Right lung (tissue), 5 donors: ENCODE measurements around the gene GSTT4. TPM values are rescaled to one million over a fixed set of nuclear protein-coding genes. Genes with fewer than 3 reads are reported as not detected.
"Not testable (repeated sequence)": the region's sequence is repeated elsewhere in the genome, so short reads cannot be mapped to it uniquely, and the experiment has no call there.

Source experiments
- DNase-seq, 2 donors: peaks; one replicate each; pipeline ENCODE4 v3.0.0-alpha.2; 2013
- polyA plus RNA-seq, 5 donors: library from polyadenylated mRNA; unstranded; fragments of 120-200 nt; gene quantifications; one replicate each; pipeline versions ENCODE4 v1.2.1 to v1.2.3, GENCODE V29; 2013; ENCODE audit warnings: inconsistent platforms in 1 of 5, low replicate concordance in 1 of 5; ENCODE audit not compliant: insufficient read length in 5 of 5, insufficient read depth in 1 of 5

The GSTT4 gene
- polyA plus RNA-seq, 5 donors: 0.05 to 0.12 TPM; not detected in 3

DNA sequence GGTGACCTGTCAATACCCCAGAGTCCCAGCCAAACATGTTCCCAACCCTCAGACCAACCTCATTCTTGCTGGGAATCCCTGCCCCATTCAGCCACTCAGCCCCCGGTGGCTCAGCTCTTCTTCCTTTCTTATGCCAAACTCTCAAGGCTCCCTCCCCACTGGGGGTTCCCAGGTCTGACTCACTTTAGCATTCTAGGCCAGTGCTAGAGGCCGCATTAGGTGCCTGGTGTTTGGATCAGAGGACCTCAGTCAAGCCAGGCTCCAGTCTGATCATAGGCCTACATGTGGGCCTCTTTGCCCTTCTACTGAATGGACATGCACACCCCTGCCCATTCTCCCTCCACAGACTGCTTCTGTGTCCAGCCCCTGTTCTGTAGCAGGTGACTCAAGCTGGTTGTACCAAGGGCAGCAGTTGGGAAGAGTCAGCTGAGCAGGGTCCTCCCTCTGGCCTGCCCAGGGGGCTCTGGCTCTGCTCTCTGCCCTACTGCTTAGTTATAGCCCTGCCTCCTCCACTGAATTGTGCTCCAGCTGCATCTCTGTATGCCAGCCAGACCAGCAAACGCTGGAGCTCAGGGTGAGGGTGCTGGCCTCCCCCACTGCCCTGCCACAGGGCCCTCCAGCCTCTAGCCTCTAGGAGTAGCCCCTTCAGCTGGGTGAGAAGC, 15.5 kb downstream of the GSTT4 start:
- not testable (repeated sequence) for DNase-seq

DNA sequence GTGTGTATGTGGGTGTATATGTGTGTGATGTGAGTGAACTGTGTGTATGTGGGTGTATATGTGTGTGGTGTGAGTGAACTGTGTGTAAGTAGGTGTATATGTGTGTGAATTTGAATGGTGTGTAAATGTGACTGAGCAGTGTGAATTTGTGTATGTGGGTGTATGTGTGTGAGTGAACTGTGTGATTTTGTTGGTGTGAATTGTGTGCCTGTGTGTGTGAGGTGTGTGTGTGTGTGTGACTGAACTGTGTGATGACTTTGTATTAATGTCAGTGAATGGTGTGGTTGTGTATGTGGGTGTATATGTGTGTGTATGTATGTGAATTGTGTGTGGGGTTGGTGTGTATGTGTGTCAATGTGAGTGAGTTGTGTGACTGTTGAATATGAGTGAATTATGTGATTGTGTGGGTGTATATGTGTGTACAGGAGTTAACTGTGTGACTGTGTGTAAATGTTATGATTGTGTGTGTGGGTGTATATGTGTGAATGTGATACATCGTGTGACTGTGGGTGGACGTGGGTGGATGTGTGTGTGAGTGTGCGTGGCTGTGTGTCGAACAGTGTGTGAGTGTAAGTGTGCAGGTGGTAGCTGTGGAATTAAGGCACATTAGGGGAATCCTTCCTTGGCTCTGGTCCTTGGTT, 18.6 kb downstream of the GSTT4 start:
- DNase-seq: not testable (repeated sequence)

DNA sequence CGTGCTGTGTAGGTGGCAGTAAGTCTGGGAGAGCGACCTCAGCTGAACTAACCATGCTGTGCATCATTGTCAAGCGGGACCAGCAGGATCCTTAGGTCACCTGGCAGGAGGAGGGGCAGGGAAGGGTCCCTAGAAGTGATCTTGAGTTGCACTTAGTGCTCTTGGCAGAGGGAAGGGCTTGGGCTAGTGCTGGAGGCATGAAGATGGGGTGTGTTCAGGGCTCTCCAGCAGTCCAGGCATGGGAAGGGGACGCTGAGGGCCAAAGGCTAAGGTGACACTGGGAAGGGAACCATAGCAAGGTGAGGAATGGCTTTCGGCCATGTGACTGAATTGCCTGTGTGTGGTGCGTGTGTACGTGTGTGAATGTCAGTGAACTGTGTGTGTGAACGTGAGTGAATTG, 19.2 kb downstream of the GSTT4 start:
- DNase-seq: not testable (repeated sequence)

DNA sequence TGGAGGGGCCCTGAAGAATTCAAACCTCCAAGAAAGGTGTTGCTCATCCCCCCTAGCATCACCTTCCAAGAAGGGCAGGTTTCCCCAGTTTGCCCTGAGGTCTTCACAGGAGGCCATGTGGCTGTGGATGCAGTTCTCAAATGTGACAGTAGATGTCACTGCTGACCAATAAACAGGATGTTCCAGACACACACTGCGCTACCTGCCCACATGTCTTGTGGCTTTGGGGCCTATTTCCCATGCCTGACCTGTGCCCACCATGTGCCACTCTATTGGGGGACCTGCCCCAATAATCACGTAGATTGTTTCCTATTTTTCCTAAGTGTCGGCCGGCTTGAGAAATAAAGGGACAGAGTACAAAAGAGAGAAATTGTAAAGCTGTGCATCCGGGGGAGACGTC, 20.8 kb downstream of the GSTT4 start:
- peak in 1 of 2 donors; percentile 21 for DNase-seq

DNA sequence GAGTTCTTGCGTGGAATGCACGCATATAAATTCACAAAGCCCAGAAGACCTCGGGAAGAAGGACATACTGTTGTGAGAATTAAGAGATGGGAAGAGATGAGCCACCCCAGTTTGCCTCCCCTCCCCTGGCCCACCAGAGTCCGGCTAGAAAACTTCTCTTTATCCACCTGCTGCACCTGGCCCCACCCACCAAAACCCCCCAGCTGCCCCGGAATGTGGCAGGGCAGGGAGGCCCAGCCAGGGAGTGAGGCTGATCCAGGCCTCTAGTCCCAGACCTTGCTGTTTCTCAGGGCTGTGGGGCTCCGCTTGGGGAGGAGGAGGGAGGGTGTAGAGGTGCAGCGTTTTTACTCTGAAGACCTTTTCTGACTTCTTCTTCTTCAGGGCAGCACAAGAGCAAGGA, 24.7 kb downstream of the GSTT4 start:
- not testable (repeated sequence) for DNase-seq

DNA sequence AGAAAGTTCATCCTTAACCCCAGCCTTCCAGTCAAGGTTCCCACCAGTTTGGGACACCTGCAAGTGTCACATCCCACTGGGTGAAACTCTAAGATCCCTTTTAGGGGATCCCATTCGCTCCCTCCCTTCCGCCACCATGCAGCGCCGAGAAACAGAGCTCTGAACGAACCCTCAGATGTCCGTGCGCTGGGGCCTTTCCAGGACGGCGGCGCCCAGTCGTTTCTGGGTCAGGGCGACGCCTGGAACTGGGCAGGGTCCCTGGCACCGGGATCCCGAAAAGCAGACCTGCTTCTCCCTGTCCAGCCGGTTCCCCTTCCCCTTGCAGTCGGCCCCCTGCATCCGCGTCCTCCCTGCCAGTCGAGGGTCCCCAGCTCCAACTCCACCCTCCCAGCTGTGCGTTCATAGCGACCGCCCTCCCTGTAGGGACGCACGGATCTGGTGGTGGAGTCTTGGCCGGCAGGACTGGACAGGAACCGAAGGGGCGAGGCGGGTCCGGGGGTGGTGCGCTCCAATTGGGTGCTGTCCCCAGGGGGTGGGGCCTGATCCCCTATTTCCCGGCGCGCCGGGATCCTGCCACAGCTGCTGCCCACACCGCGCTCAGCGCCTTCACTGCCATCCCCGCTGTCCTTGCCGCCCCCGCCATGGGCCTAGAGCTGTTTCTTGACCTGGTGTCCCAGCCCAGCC, 25.6 kb downstream of the GSTT4 start, which contains the start of gene GSTT2:
GSTT2 (plus strand) TSS at position 578 of the 684 bp plus-strand sequence.
- not testable (repeated sequence) for DNase-seq

DNA sequence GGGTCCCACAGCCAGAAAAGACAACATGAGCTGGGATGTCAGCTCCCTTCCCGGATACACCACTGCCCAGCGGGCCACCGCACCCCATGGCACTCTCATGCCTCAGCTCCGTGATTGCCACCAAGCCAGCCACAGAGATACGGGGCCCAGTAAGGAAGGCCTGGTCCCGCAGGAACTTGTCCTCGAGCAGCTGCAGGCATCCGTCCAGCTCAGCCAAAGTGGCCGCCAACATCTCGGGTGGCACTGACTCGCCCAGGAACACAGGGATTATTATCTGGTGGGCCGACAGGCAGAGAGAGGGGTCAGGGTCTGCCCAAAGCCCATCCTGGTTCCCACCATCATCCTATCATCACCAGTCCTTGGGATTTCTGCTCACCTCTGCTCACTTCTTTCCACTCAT, 27.9 kb downstream of the GSTT4 start:
- DNase-seq: not testable (repeated sequence)

DNA sequence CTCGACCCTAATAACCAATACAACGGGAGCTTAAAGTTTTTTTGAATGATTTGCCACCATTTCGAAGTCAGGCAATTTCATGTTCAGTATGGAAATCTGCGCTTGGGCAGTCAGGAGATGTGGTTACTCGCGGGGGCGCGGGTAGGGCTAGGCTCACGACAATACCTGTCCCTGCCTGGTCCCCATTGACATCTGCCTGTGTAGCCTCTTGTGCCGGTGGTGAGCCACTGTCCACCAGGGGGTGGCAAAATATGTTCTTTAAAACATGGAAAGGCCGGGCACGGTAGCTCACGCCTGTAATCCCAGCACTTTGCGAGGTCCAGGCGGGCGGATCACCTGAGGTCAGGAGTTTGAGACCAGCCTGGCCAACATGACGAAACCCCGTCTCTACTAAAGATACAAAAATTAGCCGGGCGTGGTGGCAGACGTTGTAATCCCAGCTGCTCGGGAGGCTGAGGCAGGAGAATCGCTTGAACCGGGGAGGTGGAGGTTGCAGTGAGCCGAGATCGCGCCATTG, 30.4 kb downstream of the GSTT4 start:
- not testable (repeated sequence) for DNase-seq

DNA sequence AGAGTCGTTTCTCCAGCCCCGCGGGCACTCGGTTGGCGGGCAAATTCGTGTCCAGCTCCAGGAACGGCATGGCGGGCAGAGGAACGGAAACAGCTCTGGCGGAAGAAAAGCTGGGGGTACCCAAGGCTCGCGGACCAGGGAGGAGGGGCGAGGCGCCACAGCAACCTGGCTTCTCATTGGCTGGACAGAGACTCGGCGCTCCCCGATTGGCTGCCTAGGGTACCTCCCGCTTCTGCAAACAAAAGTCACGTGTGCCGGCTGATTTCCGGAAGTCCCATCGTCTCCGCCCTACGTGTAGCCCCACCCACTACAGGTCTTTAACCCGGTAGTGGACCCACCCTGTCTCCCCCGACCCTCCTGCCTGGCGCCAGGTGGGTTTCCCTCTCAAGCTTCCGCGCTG, 30.9 kb downstream of the GSTT4 start, which contains the start of gene DDT:
DDT (minus strand) TSS at position 97 of the 400 bp plus-strand sequence; CDS start at position 70, 27 bp downstream.
- DNase-seq: not testable (repeated sequence)

DNA sequence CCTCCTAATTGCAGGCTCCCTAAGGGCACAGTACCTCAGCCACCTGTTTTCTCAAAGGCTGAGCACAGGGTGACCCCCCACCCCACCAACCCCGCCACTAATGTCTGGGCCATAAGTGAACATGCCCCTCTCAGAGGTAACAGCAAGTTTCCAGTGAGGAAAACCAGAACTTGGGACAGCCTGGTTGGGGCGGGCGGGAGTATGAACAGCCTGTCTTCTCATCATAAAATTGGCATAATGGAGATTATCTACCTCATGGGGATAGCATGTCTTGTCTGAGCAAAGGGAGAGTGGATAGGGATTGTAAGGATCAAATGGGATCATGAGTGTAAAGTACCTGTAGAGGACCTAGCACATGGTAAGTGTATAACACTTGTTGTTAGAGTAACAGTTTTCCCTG, 33.3 kb downstream of the GSTT4 start:
- not testable (repeated sequence) for DNase-seq

DNA sequence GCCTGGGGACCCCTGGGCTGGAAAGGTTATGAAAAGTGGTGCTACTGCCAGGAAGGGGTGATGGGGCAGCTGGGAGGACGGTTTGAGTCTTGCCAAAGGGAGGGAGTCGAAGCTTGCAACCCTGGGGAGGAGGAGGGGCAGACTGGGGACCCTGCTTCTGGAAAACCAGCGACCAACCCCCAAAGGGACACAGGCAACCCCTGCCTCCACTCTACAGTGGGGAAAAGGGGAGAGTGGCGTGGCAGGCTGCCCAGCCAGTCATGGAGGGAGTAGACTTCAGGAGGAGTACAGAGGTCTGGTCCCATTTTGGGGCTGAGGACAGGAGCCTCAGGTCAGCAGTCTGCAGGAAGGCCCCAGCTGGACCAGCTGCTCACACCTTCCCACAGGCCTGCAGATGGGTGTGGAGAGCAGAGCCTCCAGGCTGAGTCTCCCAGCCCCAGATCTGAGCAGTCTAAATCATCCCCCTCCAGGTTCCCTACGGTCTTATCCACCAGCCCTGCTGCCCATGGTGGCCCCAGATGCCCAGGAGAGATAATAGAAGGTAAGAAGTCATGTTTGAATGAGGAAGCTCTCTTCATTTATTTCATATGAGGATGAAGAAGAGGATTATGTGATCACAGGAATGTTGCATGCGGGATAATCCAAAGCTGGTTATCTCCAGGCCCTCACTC, 34.3 kb downstream of the GSTT4 start:
- no peak for DNase-seq

DNA sequence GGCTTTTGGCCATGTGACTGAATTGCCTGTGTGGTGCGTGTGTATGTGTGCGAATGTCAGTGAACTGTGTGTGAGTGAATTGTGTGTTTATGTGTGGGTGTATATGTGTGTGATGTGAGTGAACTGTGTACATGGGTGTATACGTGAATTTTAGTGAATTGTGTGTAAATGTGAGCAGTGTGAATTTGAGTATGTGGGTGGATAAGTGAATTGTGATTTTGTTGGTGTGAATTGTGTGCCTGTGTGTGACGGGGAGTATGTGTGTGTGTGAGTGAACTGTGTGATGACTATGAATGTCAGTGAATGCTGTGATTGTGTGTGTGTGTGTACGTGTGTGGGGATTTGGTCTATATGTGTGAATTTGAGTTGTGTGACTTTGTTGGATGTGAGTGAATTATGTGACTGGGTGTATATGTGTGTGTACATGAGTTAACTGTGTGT, 35.0 kb downstream of the GSTT4 start:
- DNase-seq: no peak

DNA sequence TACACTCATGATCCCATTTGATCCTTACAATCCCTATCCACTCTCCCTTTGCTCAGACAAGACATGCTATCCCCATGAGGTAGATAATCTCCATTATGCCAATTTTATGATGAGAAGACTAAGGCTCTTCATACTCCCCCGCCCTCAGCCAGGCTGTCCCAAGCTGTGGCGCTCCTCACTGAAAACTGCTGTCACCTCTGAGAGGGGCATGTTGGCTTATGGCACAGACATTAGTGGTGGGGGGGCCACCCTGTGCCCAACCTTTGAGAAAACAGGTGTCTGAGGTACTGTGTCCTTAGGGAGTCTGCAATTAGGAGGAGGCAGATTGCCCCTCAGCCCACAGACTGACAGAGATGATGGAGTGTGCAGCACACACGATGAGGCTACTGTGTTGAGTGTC, 36.2 kb downstream of the GSTT4 start:
- DNase-seq: no peak

DNA sequence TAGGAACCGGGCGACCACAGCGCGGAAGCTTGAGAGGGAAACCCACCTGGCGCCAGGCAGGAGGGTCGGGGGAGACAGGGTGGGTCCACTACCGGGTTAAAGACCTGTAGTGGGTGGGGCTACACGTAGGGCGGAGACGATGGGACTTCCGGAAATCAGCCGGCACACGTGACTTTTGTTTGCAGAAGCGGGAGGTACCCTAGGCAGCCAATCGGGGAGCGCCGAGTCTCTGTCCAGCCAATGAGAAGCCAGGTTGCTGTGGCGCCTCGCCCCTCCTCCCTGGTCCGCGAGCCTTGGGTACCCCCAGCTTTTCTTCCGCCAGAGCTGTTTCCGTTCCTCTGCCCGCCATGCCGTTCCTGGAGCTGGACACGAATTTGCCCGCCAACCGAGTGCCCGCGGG, 38.7 kb downstream of the GSTT4 start, which contains the start of gene DDTL:
DDTL (plus strand) TSS at position 321 of the 400 bp plus-strand sequence; CDS start at position 348, 27 bp downstream.
- DNase-seq: not testable (repeated sequence)

DNA sequence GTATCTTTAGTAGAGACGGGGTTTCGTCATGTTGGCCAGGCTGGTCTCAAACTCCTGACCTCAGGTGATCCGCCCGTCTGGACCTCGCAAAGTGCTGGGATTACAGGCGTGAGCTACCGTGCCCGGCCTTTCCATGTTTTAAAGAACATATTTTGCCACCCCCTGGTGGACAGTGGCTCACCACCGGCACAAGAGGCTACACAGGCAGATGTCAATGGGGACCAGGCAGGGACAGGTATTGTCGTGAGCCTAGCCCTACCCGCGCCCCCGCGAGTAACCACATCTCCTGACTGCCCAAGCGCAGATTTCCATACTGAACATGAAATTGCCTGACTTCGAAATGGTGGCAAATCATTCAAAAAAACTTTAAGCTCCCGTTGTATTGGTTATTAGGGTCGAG, 39.2 kb downstream of the GSTT4 start:
- not testable (repeated sequence) for DNase-seq

DNA sequence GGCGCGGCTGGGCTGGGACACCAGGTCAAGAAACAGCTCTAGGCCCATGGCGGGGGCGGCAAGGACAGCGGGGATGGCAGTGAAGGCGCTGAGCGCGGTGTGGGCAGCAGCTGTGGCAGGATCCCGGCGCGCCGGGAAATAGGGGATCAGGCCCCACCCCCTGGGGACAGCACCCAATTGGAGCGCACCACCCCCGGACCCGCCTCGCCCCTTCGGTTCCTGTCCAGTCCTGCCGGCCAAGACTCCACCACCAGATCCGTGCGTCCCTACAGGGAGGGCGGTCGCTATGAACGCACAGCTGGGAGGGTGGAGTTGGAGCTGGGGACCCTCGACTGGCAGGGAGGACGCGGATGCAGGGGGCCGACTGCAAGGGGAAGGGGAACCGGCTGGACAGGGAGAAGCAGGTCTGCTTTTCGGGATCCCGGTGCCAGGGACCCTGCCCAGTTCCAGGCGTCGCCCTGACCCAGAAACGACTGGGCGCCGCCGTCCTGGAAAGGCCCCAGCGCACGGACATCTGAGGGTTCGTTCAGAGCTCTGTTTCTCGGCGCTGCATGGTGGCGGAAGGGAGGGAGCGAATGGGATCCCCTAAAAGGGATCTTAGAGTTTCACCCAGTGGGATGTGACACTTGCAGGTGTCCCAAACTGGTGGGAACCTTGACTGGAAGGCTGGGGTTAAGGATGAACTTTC, 44.0 kb downstream of the GSTT4 start, which contains the start of gene GSTT2B:
GSTT2B (minus strand) TSS at position 112 of the 688 bp plus-strand sequence; CDS start at position 48, 64 bp downstream.
- not testable (repeated sequence) for DNase-seq

DNA sequence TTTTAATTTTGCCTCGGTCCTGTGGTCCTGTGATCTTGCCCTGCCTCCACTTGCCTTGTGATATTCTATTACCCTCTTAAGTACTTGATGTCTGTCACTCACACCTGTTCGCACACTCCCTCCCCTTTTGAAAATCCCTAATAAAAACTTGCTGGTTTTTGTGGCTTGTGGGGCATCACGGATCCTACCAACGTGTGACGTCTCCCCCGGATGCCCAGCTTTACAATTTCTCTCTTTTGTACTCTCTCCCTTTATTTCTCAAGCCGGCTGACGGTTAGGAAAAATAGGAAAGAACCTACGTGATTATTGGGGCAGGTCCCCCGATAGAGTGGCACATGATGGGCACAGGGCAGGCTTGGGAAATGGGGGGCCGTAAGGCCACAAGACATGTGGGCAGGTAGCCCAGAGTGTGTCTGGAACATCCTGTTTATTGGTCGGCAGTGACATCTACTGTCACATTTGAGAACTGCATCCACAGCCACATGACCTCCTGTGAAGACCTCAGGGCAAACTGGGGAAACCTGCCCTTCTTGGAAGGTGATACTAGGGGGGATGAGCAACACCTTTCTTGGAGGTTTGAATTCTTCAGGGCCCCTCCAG, 48.9 kb downstream of the GSTT4 start:
- peak; percentile 59 to 70 for DNase-seq

DNA sequence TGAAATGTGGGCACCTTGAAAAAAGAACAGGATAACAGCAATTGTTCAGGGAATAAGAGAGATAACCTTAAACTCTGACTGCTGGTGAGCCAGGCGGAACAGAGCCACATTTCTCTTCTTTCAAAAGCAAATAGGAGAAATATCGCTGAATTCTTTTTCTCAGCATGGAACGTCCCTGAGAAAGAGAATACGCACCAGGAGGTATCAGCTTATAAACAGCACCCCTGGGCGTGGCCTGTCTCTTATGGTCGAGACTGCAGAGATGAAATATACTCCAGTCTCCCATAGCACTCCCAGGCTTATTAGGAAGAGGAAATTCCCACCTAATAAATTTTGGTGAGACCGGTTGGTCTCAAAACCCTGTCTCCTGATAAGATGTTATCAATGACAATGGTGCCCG, 49.4 kb downstream of the GSTT4 start:
- not testable (repeated sequence) for DNase-seq

DNA sequence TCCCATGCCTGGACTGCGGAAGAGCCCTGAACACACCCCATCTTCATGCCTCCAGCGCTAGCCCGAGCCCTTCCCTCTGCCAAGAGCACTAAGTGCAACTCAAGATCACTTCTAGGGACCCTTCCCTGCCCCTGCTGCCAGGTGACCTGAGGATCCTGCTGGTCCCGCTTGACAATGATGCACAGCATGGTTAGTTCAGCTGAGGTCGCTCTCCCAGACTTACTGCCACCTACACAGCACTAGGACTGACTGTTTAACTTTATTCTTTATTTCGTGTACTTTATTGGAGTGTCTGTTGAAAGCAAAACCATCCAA, 50.3 kb downstream of the GSTT4 start:
- not testable (repeated sequence) for DNase-seq

DNA sequence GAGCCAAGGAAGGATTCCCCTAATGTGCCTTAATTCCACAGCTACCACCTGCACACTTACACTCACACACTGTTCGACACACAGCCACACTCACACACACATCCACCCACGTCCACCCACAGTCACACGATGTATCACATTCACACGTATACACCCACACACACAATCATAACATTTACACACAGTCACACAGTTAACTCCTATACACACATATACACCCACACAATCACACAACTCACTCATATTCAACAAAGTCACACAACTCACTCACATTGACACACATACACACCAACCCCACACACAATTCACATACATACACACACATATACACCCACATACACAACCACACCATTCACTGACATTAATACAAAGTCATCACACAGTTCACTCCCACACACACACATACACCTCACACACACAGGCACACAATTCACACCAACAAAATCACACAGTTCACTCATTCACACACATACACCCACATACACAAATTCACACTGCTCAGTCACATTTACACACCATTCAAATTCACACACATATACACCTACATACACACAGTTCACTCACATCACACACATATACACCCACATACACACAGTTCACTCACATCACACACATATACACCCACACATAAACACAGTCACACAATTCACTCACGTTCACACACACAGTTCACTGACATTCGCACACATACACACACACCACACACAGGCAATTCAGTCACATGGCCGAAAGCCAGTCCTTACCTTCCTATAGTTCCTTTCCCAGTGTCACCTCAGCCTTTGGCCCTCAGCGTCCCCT, 50.9 kb downstream of the GSTT4 start:
- not testable (repeated sequence) for DNase-seq
